ENCODE data around the gene ARHGEF16.

ARHGEF16 gene

GRCh38 chr1:3468236-3469103 lies 14.0 kb downstream of the ARHGEF16 start:
- no peak for DNase-seq (ENCODE audit: low read depth)

- DNase-seq (ENCODE audit: low read depth): no peak
Observed at GRCh38 chr1:3469104-3469848, 14.8 kb downstream of the ARHGEF16 start.

GRCh38 chr1:3469849-3470649 lies 15.6 kb downstream of the ARHGEF16 start:
- DNase-seq (ENCODE audit: low read depth): no peak

GRCh38 chr1:3470650-3471355 lies 16.3 kb downstream of the ARHGEF16 start:
- DNase-seq (ENCODE audit: low read depth): no peak

- DNase-seq (ENCODE audit: low read depth): no peak
Observed at GRCh38 chr1:3471356-3472087, 17.1 kb downstream of the ARHGEF16 start.

DNA sequence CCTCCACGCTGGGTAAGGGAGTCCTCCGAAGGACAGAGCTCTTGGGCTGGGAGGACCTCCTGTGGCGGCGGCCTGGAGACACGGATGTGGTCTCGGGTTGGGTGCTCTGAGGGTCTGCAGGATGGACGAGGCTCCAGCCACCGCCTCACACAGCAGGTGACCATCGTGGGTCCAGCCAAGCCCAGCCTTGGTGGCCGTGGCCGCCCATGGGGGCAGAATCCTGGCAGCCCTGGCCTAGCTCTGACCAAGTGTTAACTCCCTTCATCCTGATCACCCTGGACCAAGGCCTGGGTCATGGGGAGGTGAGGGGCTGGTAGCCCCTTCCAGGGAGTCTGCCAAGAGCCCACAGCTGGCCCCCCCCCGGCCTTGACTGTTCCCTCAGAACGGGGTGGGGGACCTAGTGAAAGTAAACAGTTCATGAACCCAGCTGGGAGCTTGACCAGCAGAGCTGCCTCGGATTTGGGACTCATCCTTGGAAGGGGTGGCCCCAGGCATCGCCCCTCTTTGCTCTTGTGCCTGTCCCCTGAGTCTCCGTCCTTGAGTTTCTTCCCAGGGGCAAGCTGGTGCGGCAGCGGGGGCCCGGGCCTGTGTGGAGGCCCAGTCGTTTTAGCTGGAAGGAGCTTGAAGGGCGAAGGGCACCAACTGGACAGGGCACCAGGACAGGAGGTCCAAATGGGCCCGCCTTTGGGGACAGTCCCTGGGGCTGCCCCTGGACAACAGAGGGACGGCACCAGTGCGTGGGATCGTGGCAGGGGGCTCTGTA lies 17.8 kb downstream of the ARHGEF16 start:
- no peak for DNase-seq (ENCODE audit: low read depth)

GRCh38 chr1:3472906-3473305 lies 18.4 kb downstream of the ARHGEF16 start:
- DNase-seq (ENCODE audit: low read depth): no peak

GRCh38 chr1:3473381-3473844 lies 18.9 kb downstream of the ARHGEF16 start:
- DNase-seq (ENCODE audit: low read depth): no peak

- no peak for DNase-seq (ENCODE audit: low read depth)
Observed at GRCh38 chr1:3474016-3474415, 19.6 kb downstream of the ARHGEF16 start.

- no peak for DNase-seq (ENCODE audit: low read depth)
Observed at GRCh38 chr1:3474421-3474820, 20.0 kb downstream of the ARHGEF16 start.

- DNase-seq (ENCODE audit: low read depth): no peak
Observed at GRCh38 chr1:3475839-3476573, 21.5 kb downstream of the ARHGEF16 start.

GRCh38 chr1:3476666-3477065 lies 22.2 kb downstream of the ARHGEF16 start:
- no peak for DNase-seq (ENCODE audit: low read depth)

GRCh38 chr1:3477241-3477995 lies 23.0 kb downstream of the ARHGEF16 start:
- no peak for DNase-seq (ENCODE audit: low read depth)

DNA sequence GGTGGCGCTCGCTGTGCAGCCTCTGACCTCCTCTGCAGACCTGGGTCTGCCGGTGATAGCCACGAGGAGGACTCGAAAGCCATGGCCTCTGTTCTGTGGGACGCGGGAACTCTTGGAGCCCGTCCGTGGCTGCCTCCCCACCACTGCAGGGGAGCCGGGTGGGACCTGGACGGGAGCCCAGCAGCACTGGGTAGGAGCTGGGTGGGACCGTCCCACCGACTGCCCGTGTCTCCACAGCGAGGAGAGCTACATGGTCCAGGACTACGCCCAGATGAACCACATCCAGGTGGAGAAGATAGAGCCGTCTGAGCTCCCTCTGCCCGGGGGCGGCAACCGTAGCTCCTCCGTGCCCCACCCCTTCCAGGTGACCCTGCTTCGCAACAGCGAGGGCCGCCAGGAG lies 23.7 kb downstream of the ARHGEF16 start:
- DNase-seq (ENCODE audit: low read depth): no peak

GRCh38 chr1:3479511-3480368 lies 25.3 kb downstream of the ARHGEF16 start:
- DNase-seq (ENCODE audit: low read depth): no peak

- no peak for DNase-seq (ENCODE audit: low read depth)
Observed at GRCh38 chr1:3480369-3480719, 25.9 kb downstream of the ARHGEF16 start.

- DNase-seq (ENCODE audit: low read depth): no peak
Observed at GRCh38 chr1:3481046-3481445, 26.6 kb downstream of the ARHGEF16 start.

DNA sequence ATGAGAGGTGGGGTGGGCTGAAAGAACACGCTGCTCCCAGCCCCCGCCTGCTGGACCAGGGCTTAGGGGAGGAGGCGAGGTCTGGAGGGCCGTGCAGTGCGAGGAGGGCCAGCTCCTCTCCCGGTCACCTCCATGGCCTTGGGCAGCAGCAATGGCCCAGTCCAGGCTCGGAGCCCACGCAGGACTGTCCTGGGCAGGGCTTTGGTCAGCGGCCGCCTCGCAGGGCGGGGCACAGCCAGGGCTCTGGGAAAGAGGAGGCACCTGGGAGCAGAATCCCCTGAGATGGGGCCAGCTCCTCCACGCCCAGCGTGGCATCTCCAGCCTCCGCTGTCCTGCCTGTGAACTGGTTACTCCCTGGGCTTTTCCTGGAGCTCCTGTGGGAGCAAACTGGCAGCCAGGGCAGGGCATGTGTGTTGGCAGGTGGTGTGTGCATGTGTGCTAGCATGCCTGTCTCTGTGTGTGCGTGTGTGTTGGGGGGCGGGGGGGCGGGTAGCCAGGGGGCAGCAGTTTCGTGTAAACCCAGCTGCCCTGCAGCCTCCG lies 27.4 kb downstream of the ARHGEF16 start:
- DNase-seq (ENCODE audit: low read depth): no peak

Data from activated gamma-delta T cell treated with anti-CD3 and anti-CD28 coated beads, Interleukin-2, amount 50 U/mL, for 16 hours (primary cell).